Uterus (tissue), 2 donors: ENCODE results near the gene ASCC2.

Source experiments
- POLR2A ChIP-seq, 2 donors: fragments of 450-650 bp; IDR thresholded peaks; one replicate each; pipeline ENCODE4 v1.6.1; 2016; ENCODE audit warnings: antibody characterized with exemption in 2 of 2, mild to moderate bottlenecking in 1 of 2, moderate library complexity in 1 of 2
- TF ChIP-seq, protein P1 (sequence below), 4 experiments: fragments of 200-600 bp in 2 of 4; fragments of 450-650 bp in 2 of 4; sonication (generic) in 2 of 4; IDR thresholded peaks; one replicate each; pipeline ENCODE4 v1.5.1; 2016 to 2019; ENCODE audit warnings: antibody characterized with exemption in 4 of 4, mild to moderate bottlenecking in 2 of 4, moderate library complexity in 1 of 4

- TF ChIP-seq, protein P1, sequence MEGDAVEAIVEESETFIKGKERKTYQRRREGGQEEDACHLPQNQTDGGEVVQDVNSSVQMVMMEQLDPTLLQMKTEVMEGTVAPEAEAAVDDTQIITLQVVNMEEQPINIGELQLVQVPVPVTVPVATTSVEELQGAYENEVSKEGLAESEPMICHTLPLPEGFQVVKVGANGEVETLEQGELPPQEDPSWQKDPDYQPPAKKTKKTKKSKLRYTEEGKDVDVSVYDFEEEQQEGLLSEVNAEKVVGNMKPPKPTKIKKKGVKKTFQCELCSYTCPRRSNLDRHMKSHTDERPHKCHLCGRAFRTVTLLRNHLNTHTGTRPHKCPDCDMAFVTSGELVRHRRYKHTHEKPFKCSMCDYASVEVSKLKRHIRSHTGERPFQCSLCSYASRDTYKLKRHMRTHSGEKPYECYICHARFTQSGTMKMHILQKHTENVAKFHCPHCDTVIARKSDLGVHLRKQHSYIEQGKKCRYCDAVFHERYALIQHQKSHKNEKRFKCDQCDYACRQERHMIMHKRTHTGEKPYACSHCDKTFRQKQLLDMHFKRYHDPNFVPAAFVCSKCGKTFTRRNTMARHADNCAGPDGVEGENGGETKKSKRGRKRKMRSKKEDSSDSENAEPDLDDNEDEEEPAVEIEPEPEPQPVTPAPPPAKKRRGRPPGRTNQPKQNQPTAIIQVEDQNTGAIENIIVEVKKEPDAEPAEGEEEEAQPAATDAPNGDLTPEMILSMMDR (IDR thresholded peaks at IDR 0.05) = no peak
- TF ChIP-seq POLR2A (IDR thresholded peaks at IDR 0.05) = no peak
These were observed 23.7 kb upstream of the ASCC2 start for GRCh38 chr22:29861672-29862297.
